SK-N-SH (cell line): ENCODE data around the gene ANKH. TPM values are rescaled to one million over a fixed set of nuclear protein-coding genes. Genes with fewer than 3 reads are reported as not detected.

Experiments
- CTCF ChIA-PET: fragments of 300-600, 350-600 bp; formaldehyde crosslinking; extraction: SDS; loops from one replicate; lab custom pipeline; 2021; lab: Yijun Ruan, JAX
- POLR2A ChIA-PET: fragments of 350-600 bp; sonication (Branson Sonifier 250); formaldehyde crosslinking; extraction: SDS; loops from one replicate; lab custom pipeline; 2020; ENCODE audit warnings: antibody characterized with exemption, inconsistent platforms; lab: Yijun Ruan, JAX
- DNase-seq: peaks from one replicate; pipeline ENCODE4 v3.0.0; 2012
- H2AFZ ChIP-seq: fragments of 200-600 bp; sonication (generic); 2 replicates; pipeline ENCODE4 v1.8.1; 2016; ENCODE audit warnings: antibody characterized with exemption, mild to moderate bottlenecking, low read depth
- H3F3A ChIP-seq: fragments of 200-600 bp; sonication (generic); replicated peaks from 2 replicates; pipeline ENCODE3; 2016; ENCODE audit warnings: antibody characterized with exemption, mild to moderate bottlenecking; ENCODE audit not compliant: insufficient read depth
- H3K27ac ChIP-seq, 2 experiments: fragments of 200-500 bp in 1 of 2; fragments of 200-600 bp in 1 of 2; sonication (Bioruptor generic) in 1 of 2; sonication (generic), shearing (Covaris generic) in 1 of 2; 2 replicates each; pipeline versions ENCODE4 v1.5.1 to v1.6.1; 2014 to 2016; ENCODE audit warnings: low read depth in 2 of 2, inconsistent platforms in 1 of 2, low read length in 1 of 2, mild to moderate bottlenecking in 1 of 2, mixed read lengths in 1 of 2
- H3K27me3 ChIP-seq: fragments of 200-600 bp; sonication (generic), shearing (Covaris generic); 2 replicates; pipeline ENCODE4 v1.6.1; 2016; ENCODE audit warnings: mixed run types; ENCODE audit not compliant: insufficient read depth
- H3K36me3 ChIP-seq, 2 experiments: fragments of 200-500 bp in 1 of 2; fragments of 200-600 bp in 1 of 2; sonication (Bioruptor generic) in 1 of 2; sonication (generic) in 1 of 2; replicated peaks in 1 of 2; 2 replicates each; pipeline versions ENCODE3 to v1.5.1; 2014 to 2016; ENCODE audit warnings: low read length in 1 of 2, mild to moderate bottlenecking in 1 of 2; ENCODE audit not compliant: insufficient read depth in 2 of 2, control insufficient read depth in 1 of 2
- H3K4me1 ChIP-seq, 2 experiments: fragments of 200-500 bp in 1 of 2; fragments of 200-600 bp in 1 of 2; sonication (Bioruptor generic) in 1 of 2; sonication (generic), shearing (Covaris generic) in 1 of 2; 2 replicates each; pipeline versions ENCODE4 v1.5.1 to v1.6.1; 2014 to 2016; ENCODE audit warnings: low read depth in 1 of 2, low read length in 1 of 2, mixed run types in 1 of 2; ENCODE audit not compliant: insufficient read depth in 2 of 2, control insufficient read depth in 1 of 2
- H3K4me2 ChIP-seq: fragments of 200-600 bp; sonication (generic), shearing (Covaris generic); 2 replicates; pipeline ENCODE4 v1.6.1; 2017; ENCODE audit warnings: mixed run types
- H3K4me3 ChIP-seq, 2 experiments: fragments of 200-500 bp in 1 of 2; fragments of 200-600 bp in 1 of 2; sonication (Bioruptor generic) in 1 of 2; sonication (generic), shearing (Covaris generic) in 1 of 2; 2 replicates each; pipeline versions ENCODE4 v1.5.1 to v1.8.1; 2014 to 2016; ENCODE audit warnings: low read depth in 2 of 2, inconsistent platforms in 1 of 2, low read length in 1 of 2, mild to moderate bottlenecking in 1 of 2, mixed read lengths in 1 of 2, moderate library complexity in 1 of 2
- H3K79me2 ChIP-seq: fragments of 200-600 bp; sonication (generic); 2 replicates; pipeline ENCODE4 v1.8.1; 2017; ENCODE audit warnings: mild to moderate bottlenecking; ENCODE audit not compliant: insufficient read depth
- H3K9ac ChIP-seq: fragments of 200-600 bp; sonication (generic); 2 replicates; pipeline ENCODE4 v1.6.1; 2017; ENCODE audit warnings: mixed run types
- H3K9me2 ChIP-seq: fragments of 200-600 bp; sonication (generic); 2 replicates; pipeline ENCODE4 v1.6.1; 2017; ENCODE audit warnings: mixed run types
- H3K9me3 ChIP-seq: fragments of 200-600 bp; sonication (generic); 2 replicates; pipeline ENCODE4 v1.6.1; 2017; ENCODE audit warnings: mixed run types, mild to moderate bottlenecking, moderate library complexity
- H4K20me1 ChIP-seq: fragments of 200-600 bp; sonication (generic); 2 replicates; pipeline ENCODE4 v1.6.1; 2017; ENCODE audit warnings: mild to moderate bottlenecking, mixed run types; ENCODE audit not compliant: insufficient read depth
- CHD2 ChIP-seq: fragments of 150-350 bp; IDR thresholded peaks from 2 replicates; pipeline ENCODE4 v1.6.1; 2018; ENCODE audit warnings: low read length; ENCODE audit not compliant: partially characterized antibody
- CTCF ChIP-seq: fragments of 200-600 bp; sonication (generic); IDR thresholded peaks from 2 replicates; pipeline ENCODE4 v1.6.1; 2017; ENCODE audit warnings: antibody characterized with exemption, mild to moderate bottlenecking, moderate library complexity
- ELF1 ChIP-seq: IDR thresholded peaks from 2 replicates; pipeline ENCODE4 v1.4.0; 2012
- FOXM1 ChIP-seq: IDR thresholded peaks from 2 replicates; pipeline ENCODE4 v1.4.0; 2012; ENCODE audit warnings: low read depth, mild to moderate bottlenecking
- JUND ChIP-seq: IDR thresholded peaks from 2 replicates; pipeline ENCODE4 v1.4.0; 2012
- MEF2A ChIP-seq: IDR thresholded peaks from 2 replicates; pipeline ENCODE4 v1.4.0; 2012; ENCODE audit warnings: low read depth, borderline replicate concordance
- MXI1 ChIP-seq: IDR thresholded peaks from 2 replicates; pipeline ENCODE4 v1.6.1; 2012; ENCODE audit warnings: mild to moderate bottlenecking, low read depth, low read length, improper control_type of control experiment
- NFIC ChIP-seq: IDR thresholded peaks from 2 replicates; pipeline ENCODE4 v1.4.0; 2012; ENCODE audit warnings: borderline replicate concordance
- NRF1 ChIP-seq: IDR thresholded peaks from 2 replicates; pipeline ENCODE4 v1.6.1; 2012; ENCODE audit warnings: low read depth, mild to moderate bottlenecking, low read length
- POLR2AphosphoS5 ChIP-seq: IDR thresholded peaks from 2 replicates; pipeline ENCODE4 v1.6.1; 2012; ENCODE audit warnings: low read depth, low read length
- RAD21 ChIP-seq: IDR thresholded peaks from 2 replicates; pipeline ENCODE4 v1.6.1; 2012; ENCODE audit warnings: mild to moderate bottlenecking, low read length
- SIN3A ChIP-seq: IDR thresholded peaks from 2 replicates; pipeline ENCODE4 v1.6.1; 2012; ENCODE audit warnings: low read depth, mild to moderate bottlenecking, low read length, moderate library complexity, borderline replicate concordance
- TAF1 ChIP-seq: IDR thresholded peaks from 2 replicates; pipeline ENCODE4 v1.6.1; 2012; ENCODE audit warnings: low read depth, mild to moderate bottlenecking, low read length, moderate library complexity, borderline replicate concordance
- TCF12 ChIP-seq: IDR thresholded peaks from 2 replicates; pipeline ENCODE4 v1.4.0; 2012
- TEAD4 ChIP-seq: IDR thresholded peaks from 2 replicates; pipeline ENCODE4 v1.4.0; 2012; ENCODE audit warnings: mild to moderate bottlenecking, borderline replicate concordance; ENCODE audit not compliant: insufficient read depth
- USF2 ChIP-seq: fragments of 150-350 bp; IDR thresholded peaks from 2 replicates; pipeline ENCODE4 v1.6.1; 2017; ENCODE audit warnings: antibody characterized with exemption, low read length, low read depth, borderline replicate concordance
- YY1 ChIP-seq: IDR thresholded peaks from 2 replicates; pipeline ENCODE4 v1.4.0; 2012; ENCODE audit warnings: low read depth, mild to moderate bottlenecking
- WGBS: methylation state at CpG from one replicate; pipeline ENCODE4 v1.1.6; 2017; ENCODE audit warnings: low lambda C conversion rate; 5-methylcytosine and 5-hydroxymethylcytosine counted together
- polyA plus RNA-seq, 3 experiments: library from polyadenylated mRNA; depleted of rRNA; stranded (reverse); fragments of >200 nt; gene quantifications; 2 replicates each; pipeline ENCODE4 v1.2.3, GENCODE V29; 2012
- TF ChIP-seq, protein P1 (sequence below): fragments of 150-350 bp; IDR thresholded peaks from 2 replicates; pipeline ENCODE4 v1.6.1; 2016; ENCODE audit warnings: mild to moderate bottlenecking, low read depth, low read length

Gene ANKH
- polyA plus RNA-seq, 1 of the 3 experiments (the other 2 are of a cell fraction): 22.0 TPM

DNA sequence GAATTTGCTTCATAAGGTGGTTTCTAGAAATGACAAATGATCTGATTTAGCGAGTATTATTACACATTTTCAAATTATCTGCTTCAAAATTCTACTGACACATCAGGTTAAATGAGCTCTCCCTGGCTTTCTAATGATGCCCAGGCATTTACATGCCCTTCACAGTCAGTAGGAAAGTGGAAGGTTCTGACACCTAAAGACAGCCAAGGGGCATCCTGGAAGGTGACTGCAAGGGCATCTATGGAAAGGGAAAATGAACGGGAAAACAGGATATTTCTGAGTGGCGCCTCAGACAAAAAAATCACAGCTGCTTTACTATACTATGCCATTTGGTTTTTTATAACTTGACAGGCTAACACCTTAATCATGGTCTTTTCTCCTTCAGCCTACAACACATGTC lies 31.0 kb downstream of the ANKH start:
- no peaks in the 10 kb centered on the region for H4K20me1 ChIP-seq
- 86% methylated on average over 3 of the region's 3 CpGs for WGBS
- no peaks in the 10 kb centered on the region for H3K4me1 ChIP-seq
- no peak overlapping the region for H3K27ac ChIP-seq
- H2AFZ ChIP-seq: no peak overlapping the region
- no peaks in the 10 kb centered on the region for H3K27me3 ChIP-seq
- H3K79me2 ChIP-seq: peaks cover 8% of the 10 kb centered on the region
- TF ChIP-seq RAD21 (no peak), SIN3A (no peak)
- TF ChIP-seq, protein P1, sequence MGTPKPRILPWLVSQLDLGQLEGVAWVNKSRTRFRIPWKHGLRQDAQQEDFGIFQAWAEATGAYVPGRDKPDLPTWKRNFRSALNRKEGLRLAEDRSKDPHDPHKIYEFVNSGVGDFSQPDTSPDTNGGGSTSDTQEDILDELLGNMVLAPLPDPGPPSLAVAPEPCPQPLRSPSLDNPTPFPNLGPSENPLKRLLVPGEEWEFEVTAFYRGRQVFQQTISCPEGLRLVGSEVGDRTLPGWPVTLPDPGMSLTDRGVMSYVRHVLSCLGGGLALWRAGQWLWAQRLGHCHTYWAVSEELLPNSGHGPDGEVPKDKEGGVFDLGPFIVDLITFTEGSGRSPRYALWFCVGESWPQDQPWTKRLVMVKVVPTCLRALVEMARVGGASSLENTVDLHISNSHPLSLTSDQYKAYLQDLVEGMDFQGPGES: no peak
- H3F3A ChIP-seq: no peaks in the 10 kb centered on the region
- H3K9me3 ChIP-seq: no peaks in the 10 kb centered on the region
- no peak for DNase-seq
- POLR2A ChIA-PET: no interaction called here
- CTCF ChIA-PET: interaction anchor here (0.7 to 1.1 kb wide), 4 partner anchors 9 to 160 kb away, joined by 3 to 5 read pairs (median 3); partner anchors contain the start of gene ANKH
- H3K36me3 ChIP-seq: peaks cover 0 to 10% of the 10 kb centered on the region in 2 experiments
- H3K4me2 ChIP-seq: no peak overlapping the region
- no peak overlapping the region for H3K9ac ChIP-seq
- H3K4me3 ChIP-seq: no peak overlapping the region
- 0 out of 2 replicates have a peak, but pooled peaks cover 2% of the 10 kb centered on the region for H3K9me2 ChIP-seq

GRCh38 chr5:14838396-14839319 lies 32.9 kb downstream of the ANKH start:
- Histone ChIP-seq H3K4me1 (no peaks in the 10 kb centered on the region), H2AFZ (no peak overlapping the region), H3K27me3 (no peaks in the 10 kb centered on the region), H3F3A (no peaks in the 10 kb centered on the region), H3K4me3 (no peak overlapping the region), H3K9me2 (0 out of 2 replicates have a peak, but pooled peaks cover 2% of the 10 kb centered on the region), H3K36me3 (peaks cover 0 to 10% of the 10 kb centered on the region in 2 experiments), H3K9me3 (no peaks in the 10 kb centered on the region), H3K9ac (no peak overlapping the region), H3K27ac (no peak overlapping the region), H3K79me2 (peaks cover 8% of the 10 kb centered on the region), H3K4me2 (no peak overlapping the region), H4K20me1 (no peaks in the 10 kb centered on the region)
- TF ChIP-seq TCF12: no peak
- no peak for TF ChIP-seq NRF1
- no peak for TF ChIP-seq ELF1
- TF ChIP-seq USF2: no peak
- TF ChIP-seq MEF2A: no peak
- no peak for TF ChIP-seq YY1
- no peak for TF ChIP-seq NFIC
- no peak for TF ChIP-seq CTCF
- no peak for TF ChIP-seq FOXM1
- TF ChIP-seq JUND: no peak
- TF ChIP-seq MXI1: no peak
- no peak for TF ChIP-seq POLR2AphosphoS5
- TF ChIP-seq TEAD4: no peak
- TF ChIP-seq RAD21: no peak
- no peak for TF ChIP-seq TAF1
- TF ChIP-seq CHD2: no peak
- TF ChIP-seq, protein P1: no peak
- ChIA-PET POLR2A (no interaction called here), CTCF (no interaction called here)
- no peak for DNase-seq
- WGBS: 92% methylated on average over 15 of the region's 15 CpGs
